IPS DF 4.7 (cell line): Measurements from ENCODE around the gene OTOS.

Source experiments
- DNase-seq: peaks from one replicate; pipeline ENCODE4 v3.0.0-alpha.2; 2013; ENCODE audit warnings: low spot score; ENCODE audit errors: extremely low read depth

The OTOS gene

GRCh38 chr2:240137596-240138253 lies 2.7 kb downstream of the OTOS start:
- no peak for DNase-seq

- no peak for DNase-seq
These were observed 3.7 kb downstream of the OTOS start for GRCh38 chr2:240136671-240137292.

- no peak for DNase-seq
These were observed 4.3 kb downstream of the OTOS start, which contains the start of gene COPS9 for GRCh38 chr2:240136013-240136670. COPS9 (minus strand) TSS chr2:240136305; CDS start chr2:240136284, 21 bp downstream.

GRCh38 chr2:240135706-240136012 lies 4.8 kb downstream of the OTOS start:
- no peak for DNase-seq

GRCh38 chr2:240134956-240135520 lies 5.4 kb downstream of the OTOS start:
- no peak for DNase-seq

GRCh38 chr2:240134466-240134865 lies 6.0 kb downstream of the OTOS start:
- DNase-seq, result no peak

GRCh38 chr2:240133401-240133800 lies 7.1 kb downstream of the OTOS start:
- no peak for DNase-seq

GRCh38 chr2:240132651-240132980 lies 7.8 kb downstream of the OTOS start:
- DNase-seq, result no peak

GRCh38 chr2:240131941-240132650 lies 8.4 kb downstream of the OTOS start:
- no peak for DNase-seq

- DNase-seq, result no peak
These were observed 9.2 kb downstream of the OTOS start for GRCh38 chr2:240131296-240131695.

GRCh38 chr2:240130393-240131195 lies 9.9 kb downstream of the OTOS start:
- DNase-seq, result no peak

GRCh38 chr2:240129731-240130392 lies 10.6 kb downstream of the OTOS start:
- DNase-seq, result no peak

- no peak for DNase-seq
These were observed 11.1 kb downstream of the OTOS start for GRCh38 chr2:240129311-240129710.

GRCh38 chr2:240128608-240129145 lies 11.8 kb downstream of the OTOS start:
- DNase-seq, result no peak

- no peak for DNase-seq
These were observed 12.4 kb downstream of the OTOS start for GRCh38 chr2:240127911-240128607.

GRCh38 chr2:240127191-240127750 lies 13.2 kb downstream of the OTOS start:
- no peak for DNase-seq

GRCh38 chr2:240126731-240127130 lies 13.7 kb downstream of the OTOS start:
- DNase-seq, result no peak

- DNase-seq, result no peak
These were observed 14.7 kb downstream of the OTOS start for GRCh38 chr2:240125742-240126141.

GRCh38 chr2:240124651-240125030 lies 15.8 kb downstream of the OTOS start:
- DNase-seq, result no peak
